GM06990 (cell line): Measurements from ENCODE around the gene DROSHA.

Experiments used
- DNase-seq: peaks from one replicate; pipeline ENCODE4 v3.0.0-alpha.2; 2011; ENCODE audit not compliant: insufficient read length; ENCODE audit errors: extremely low read depth
- H3K27me3 ChIP-seq: replicated peaks from 2 replicates; pipeline ENCODE4 v1.6.0; 2011; ENCODE audit warnings: low read length; ENCODE audit not compliant: control insufficient read depth, insufficient read depth
- H3K36me3 ChIP-seq: 2 replicates; pipeline ENCODE4 v1.5.1; 2011; ENCODE audit warnings: low read length; ENCODE audit not compliant: control insufficient read depth, insufficient read depth
- H3K4me3 ChIP-seq: replicated peaks from 2 replicates; pipeline ENCODE4 v1.5.1; 2011; ENCODE audit warnings: low read depth, mild to moderate bottlenecking, control low read depth, low read length
- CTCF ChIP-seq: IDR thresholded peaks from 2 replicates; pipeline ENCODE4 v1.5.1; 2011; ENCODE audit warnings: low read length, control low read depth, mild to moderate bottlenecking, inconsistent platforms; ENCODE audit not compliant: insufficient read depth, poor library complexity, severe bottlenecking

The DROSHA gene

GRCh38 chr5:31433229-31433628 is 98.7 kb downstream of the DROSHA start:
- no peaks in the 10 kb centered on the region for H3K27me3 ChIP-seq
- H3K4me3 ChIP-seq, result no peak overlapping the region
- no peak for DNase-seq
- H3K36me3 ChIP-seq, result peaks cover 2% of the 10 kb centered on the region
- TF ChIP-seq CTCF, result no peak

DNA sequence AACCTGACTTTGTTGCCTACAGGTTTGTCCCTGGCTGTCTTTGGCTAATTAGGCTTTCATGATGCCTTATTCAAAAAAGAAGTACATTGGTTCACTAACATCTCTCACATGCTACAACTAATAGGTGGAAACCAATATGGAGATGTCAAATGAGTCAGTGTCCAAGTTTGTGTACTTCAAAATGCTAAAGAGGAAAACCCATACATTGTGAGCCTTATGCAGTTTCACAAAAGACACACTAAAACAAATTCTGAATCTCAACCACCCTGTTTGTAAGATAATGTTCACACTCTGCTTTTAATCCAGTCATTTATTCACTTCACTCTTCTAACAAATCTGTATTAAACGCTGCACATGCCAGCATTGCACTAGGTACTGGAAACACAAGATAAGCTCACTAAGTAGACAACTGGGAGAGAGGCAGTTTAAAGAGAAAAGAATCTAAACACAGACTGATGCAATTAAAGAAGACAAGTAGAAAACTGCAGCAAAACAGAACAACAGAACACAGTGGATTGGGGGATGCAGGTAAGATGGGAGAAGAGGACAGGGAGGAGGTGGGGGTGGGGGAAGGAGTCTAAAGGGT is 104.1 kb downstream of the DROSHA start:
- DNase-seq, result no peak
- H3K36me3 ChIP-seq, result no peaks in the 10 kb centered on the region; the same call in none of the 2 replicates
- no peak for TF ChIP-seq CTCF
- no peaks in the 10 kb centered on the region for H3K27me3 ChIP-seq
- no peak overlapping the region for H3K4me3 ChIP-seq

GRCh38 chr5:31427013-31427723 is 104.7 kb downstream of the DROSHA start:
- Histone ChIP-seq H3K27me3 (no peaks in the 10 kb centered on the region), H3K4me3 (no peak overlapping the region), H3K36me3 (peaks cover 2% of the 10 kb centered on the region)
- DNase-seq, result no peak
- no peak for TF ChIP-seq CTCF

DNA sequence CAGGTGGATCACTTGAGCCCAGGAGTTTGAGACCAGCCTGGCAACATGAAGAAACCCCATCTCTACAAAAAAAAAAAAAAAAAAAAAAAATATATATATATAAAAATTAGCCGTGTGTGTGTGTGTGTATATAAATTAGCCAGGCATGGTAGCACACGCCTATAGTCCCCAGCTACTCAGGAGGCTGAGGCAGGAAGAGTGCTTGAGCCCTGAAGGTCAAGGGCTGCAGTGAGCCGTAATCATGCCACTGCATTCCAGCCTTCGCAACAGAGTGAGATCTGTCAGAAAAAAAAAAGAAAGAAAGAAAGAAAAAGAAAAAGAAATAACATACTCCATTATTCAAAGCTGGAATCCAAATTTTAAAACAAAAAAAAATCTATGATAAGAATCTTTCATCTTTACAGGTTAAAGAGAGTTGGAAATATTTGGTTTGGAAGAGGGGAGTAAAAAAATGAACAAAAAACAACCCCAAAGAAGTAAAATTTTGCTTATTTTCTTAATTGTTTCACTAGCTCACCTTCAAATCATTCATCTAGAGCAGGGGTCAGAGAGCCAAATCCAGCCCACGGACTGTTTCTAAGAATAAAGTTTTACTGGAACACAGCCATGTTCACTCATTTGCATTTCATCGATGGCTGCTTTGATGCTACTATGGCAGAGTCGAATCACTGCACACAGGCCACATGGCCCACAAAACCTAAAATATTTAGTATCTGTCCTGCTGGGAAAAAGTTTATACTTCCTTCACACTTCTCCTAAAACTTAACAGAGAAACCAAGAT is 109.9 kb downstream of the DROSHA start:
- no peaks in the 10 kb centered on the region for H3K27me3 ChIP-seq
- H3K36me3 ChIP-seq, result peaks cover 3% of the 10 kb centered on the region
- no peak overlapping the region for H3K4me3 ChIP-seq
- no peak for DNase-seq
- no peak for TF ChIP-seq CTCF

DNA sequence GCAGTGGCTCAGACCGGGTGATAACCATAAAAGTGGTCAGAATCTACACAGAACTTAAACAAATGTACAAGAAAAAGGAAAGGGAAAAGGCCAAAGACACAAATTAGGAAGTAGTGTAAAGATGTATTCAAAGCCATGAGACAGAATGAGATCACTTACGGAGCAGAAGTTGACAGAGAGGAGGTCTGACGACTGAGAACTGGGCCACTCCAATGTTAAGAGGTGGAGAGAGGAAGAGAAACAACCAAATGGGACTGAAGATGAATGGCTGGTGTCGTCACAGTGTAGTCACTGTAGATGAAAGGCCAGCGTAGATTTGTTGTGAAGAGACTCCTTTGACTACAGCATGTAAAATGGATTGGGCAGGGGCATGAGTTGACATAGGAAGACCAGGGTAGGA is 114.4 kb downstream of the DROSHA start:
- TF ChIP-seq CTCF, result no peak
- no peak overlapping the region for H3K4me3 ChIP-seq
- no peak for DNase-seq
- no peaks in the 10 kb centered on the region for H3K27me3 ChIP-seq
- peaks cover 8% of the 10 kb centered on the region for H3K36me3 ChIP-seq
